Liver (tissue), 9 donors: ENCODE results near the gene CD1E. TPM values are rescaled to one million over a fixed set of nuclear protein-coding genes. Genes with fewer than 3 reads are reported as not detected.

Experiments used
- DNase-seq: peaks from one replicate; pipeline ENCODE4 v3.0.0-alpha.2; 2017; ENCODE audit warnings: low spot score
- H3K27ac ChIP-seq, 2 donors: one replicate each; pipeline ENCODE4 v1.7.0; 2013; ENCODE audit warnings: inconsistent platforms in 2 of 2, low read length in 2 of 2, control low read depth in 1 of 2, low read depth in 1 of 2, mild to moderate bottlenecking in 1 of 2
- H3K27me3 ChIP-seq, 4 donors: one replicate each; pipeline versions ENCODE4 v1.6.1 to v1.7.0; 2013; ENCODE audit warnings: low read length in 3 of 4, inconsistent platforms in 1 of 4, mild to moderate bottlenecking in 1 of 4, moderate library complexity in 1 of 4; ENCODE audit not compliant: control insufficient read depth in 4 of 4, insufficient read depth in 4 of 4
- H3K36me3 ChIP-seq, 4 donors: one replicate each; pipeline versions ENCODE4 v1.6.1 to v1.7.0; 2013; ENCODE audit warnings: low read length in 3 of 4, mild to moderate bottlenecking in 3 of 4, low read depth in 1 of 4, moderate library complexity in 1 of 4; ENCODE audit not compliant: control insufficient read depth in 4 of 4, insufficient read depth in 3 of 4
- H3K4me1 ChIP-seq, 4 donors: one replicate each; pipeline versions ENCODE4 v1.6.1 to v1.7.0; 2013; ENCODE audit warnings: low read length in 3 of 4, mild to moderate bottlenecking in 3 of 4, moderate library complexity in 1 of 4; ENCODE audit not compliant: control insufficient read depth in 4 of 4, insufficient read depth in 4 of 4
- H3K4me3 ChIP-seq, 3 donors: one replicate each; pipeline versions ENCODE4 v1.6.1 to v1.7.0; 2013; ENCODE audit warnings: low read length in 3 of 3, control low read depth in 1 of 3, low read depth in 1 of 3, mild to moderate bottlenecking in 1 of 3
- H3K9ac ChIP-seq, 2 donors: one replicate each; pipeline ENCODE4 v1.7.0; 2013; ENCODE audit warnings: low read length in 2 of 2, mild to moderate bottlenecking in 2 of 2, moderate library complexity in 2 of 2, control low read depth in 1 of 2, low read depth in 1 of 2
- H3K9me3 ChIP-seq, 4 donors: one replicate each; pipeline versions ENCODE4 v1.6.1 to v1.7.0; 2013; ENCODE audit warnings: low read length in 3 of 4; ENCODE audit not compliant: control insufficient read depth in 4 of 4
- EGR1 ChIP-seq, 2 donors: IDR thresholded peaks; 2 replicates each; pipeline ENCODE4 v1.6.1; 2016 to 2018; ENCODE audit warnings: antibody characterized with exemption in 2 of 2, low read depth in 2 of 2
- FOXA1 ChIP-seq: IDR thresholded peaks from 2 replicates; pipeline ENCODE4 v1.6.1; 2016; ENCODE audit warnings: antibody characterized with exemption
- GABPA ChIP-seq, 2 donors: IDR thresholded peaks in 1 of 2; conservative IDR thresholded peaks in 1 of 2; 2 replicates each; pipeline ENCODE4 v1.6.1; 2016; ENCODE audit warnings: antibody characterized with exemption in 2 of 2, mild to moderate bottlenecking in 1 of 2, moderate library complexity in 1 of 2
- HNF4A ChIP-seq, 2 donors: conservative IDR thresholded peaks; 2 replicates each; pipeline ENCODE4 v1.6.1; 2016; ENCODE audit warnings: antibody characterized with exemption in 2 of 2, mild to moderate bottlenecking in 2 of 2
- JUND ChIP-seq, 2 donors: IDR thresholded peaks; 2 replicates each; pipeline ENCODE4 v1.6.1; 2016; ENCODE audit warnings: antibody characterized with exemption in 2 of 2
- NR2F2 ChIP-seq: IDR thresholded peaks from 2 replicates; pipeline ENCODE4 v1.6.1; 2016; ENCODE audit warnings: antibody characterized with exemption
- RAD21 ChIP-seq, 2 donors: IDR thresholded peaks; 2 replicates each; pipeline ENCODE4 v1.6.1; 2016; ENCODE audit warnings: antibody characterized with exemption in 2 of 2, mild to moderate bottlenecking in 2 of 2
- RXRA ChIP-seq, 2 donors: IDR thresholded peaks; 2 replicates each; pipeline ENCODE4 v1.6.1; 2017 to 2018; ENCODE audit warnings: antibody characterized with exemption in 2 of 2, mild to moderate bottlenecking in 1 of 2
- SP1 ChIP-seq: IDR thresholded peaks from 2 replicates; pipeline ENCODE4 v1.6.1; 2018; ENCODE audit warnings: antibody characterized with exemption, mild to moderate bottlenecking
- TAF1 ChIP-seq: conservative IDR thresholded peaks from 2 replicates; pipeline ENCODE4 v1.6.1; 2016; ENCODE audit warnings: antibody characterized with exemption, mild to moderate bottlenecking
- YY1 ChIP-seq: IDR thresholded peaks from 2 replicates; pipeline ENCODE4 v1.6.1; 2016; ENCODE audit warnings: antibody characterized with exemption, mild to moderate bottlenecking
- WGBS: extraction: QIAGEN DNeasy Blood & Tissue Kit; methylation state at CpG from one replicate; pipeline ENCODE4 v1.1.7; 2013; 5-methylcytosine and 5-hydroxymethylcytosine counted together
- polyA plus RNA-seq, 2 donors: library from polyadenylated mRNA; stranded (reverse) in 1 of 2; unstranded in 1 of 2; fragments of 200-250 nt in 1 of 2; fragments of >200 nt in 1 of 2; fragmentation: Nextera tagmentation in 1 of 2; extraction: Ambion mirVana in 1 of 2; gene quantifications; one replicate each; pipeline versions ENCODE4 v1.2.1 to v1.2.3, GENCODE V29; 2013 to 2015
- total RNA-seq, 2 donors: library from RNA; depleted of rRNA; stranded (reverse); fragments of >200 nt; gene quantifications; one replicate each; pipeline ENCODE4 v1.2.3, GENCODE V29; 2014
- TF ChIP-seq, protein P1 (sequence below): IDR thresholded peaks from 2 replicates; pipeline ENCODE4 v1.6.1; 2016; ENCODE audit warnings: antibody characterized with exemption
- TF ChIP-seq, protein P2 (sequence below): IDR thresholded peaks from 2 replicates; pipeline ENCODE4 v1.6.1; 2016; ENCODE audit warnings: antibody characterized with exemption, mild to moderate bottlenecking
- TF ChIP-seq, protein P3 (sequence below): IDR thresholded peaks from 2 replicates; pipeline ENCODE4 v1.6.1; 2016; ENCODE audit warnings: antibody characterized with exemption
- TF ChIP-seq, protein P4 (sequence below): IDR thresholded peaks from 2 replicates; pipeline ENCODE4 v1.6.1; 2016; ENCODE audit warnings: antibody characterized with exemption
- donor health status: healthy.
- donor health status: healthy.
- donor health status: healthy.
- donor health status: healthy.
- donor health status: healthy.

CD1E gene
- total and polyA plus RNA-seq, 4 donors: 0.09 to 0.56 (median 0.25) TPM; not detected in 1

DNA sequence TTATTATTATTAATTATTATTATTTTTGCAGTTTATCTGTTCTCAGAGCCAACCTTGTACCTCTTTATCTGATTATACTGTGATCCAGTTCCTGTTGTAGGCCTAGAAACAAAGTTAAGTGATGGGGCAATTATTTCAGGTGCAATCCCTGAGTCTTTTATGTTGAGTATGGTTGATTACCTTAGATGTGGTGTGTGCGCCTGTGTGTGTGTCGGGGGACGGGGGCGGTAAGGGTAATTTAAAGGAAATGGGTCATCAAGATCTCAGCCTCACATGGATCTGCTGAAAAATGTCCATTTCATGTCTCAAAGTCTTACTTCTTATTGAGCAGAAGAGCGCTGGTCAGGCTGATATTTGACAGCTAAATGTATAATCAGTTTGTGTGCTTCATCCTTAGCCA lies 53.4 kb downstream of the CD1E start:
- peaks cover 0 to 4% (median 0%) of the 10 kb centered on the region in 4 donors for H3K27me3 ChIP-seq
- no peaks in the 10 kb centered on the region for H3K36me3 ChIP-seq
- no peaks in the 10 kb centered on the region for H3K9me3 ChIP-seq
- no peak overlapping the region for H3K27ac ChIP-seq
- no peak for DNase-seq
- H3K4me1 ChIP-seq: no peaks in the 10 kb centered on the region
- TF ChIP-seq TAF1: no peak
- TF ChIP-seq RAD21 (IDR thresholded peaks at IDR 0.05): no peak
- no peak for TF ChIP-seq YY1
- TF ChIP-seq GABPA (IDR thresholded peaks at IDR 0.05 in 1 of 2, conservative IDR thresholded peaks at IDR 0.05 in 1 of 2): no peak
- TF ChIP-seq HNF4A (conservative IDR thresholded peaks at IDR 0.05): no peak
- TF ChIP-seq, protein P1, sequence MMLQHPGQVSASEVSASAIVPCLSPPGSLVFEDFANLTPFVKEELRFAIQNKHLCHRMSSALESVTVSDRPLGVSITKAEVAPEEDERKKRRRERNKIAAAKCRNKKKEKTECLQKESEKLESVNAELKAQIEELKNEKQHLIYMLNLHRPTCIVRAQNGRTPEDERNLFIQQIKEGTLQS: no peak
- TF ChIP-seq NR2F2: no peak
- TF ChIP-seq RXRA (IDR thresholded peaks at IDR 0.05): no peak
- TF ChIP-seq, protein P2, sequence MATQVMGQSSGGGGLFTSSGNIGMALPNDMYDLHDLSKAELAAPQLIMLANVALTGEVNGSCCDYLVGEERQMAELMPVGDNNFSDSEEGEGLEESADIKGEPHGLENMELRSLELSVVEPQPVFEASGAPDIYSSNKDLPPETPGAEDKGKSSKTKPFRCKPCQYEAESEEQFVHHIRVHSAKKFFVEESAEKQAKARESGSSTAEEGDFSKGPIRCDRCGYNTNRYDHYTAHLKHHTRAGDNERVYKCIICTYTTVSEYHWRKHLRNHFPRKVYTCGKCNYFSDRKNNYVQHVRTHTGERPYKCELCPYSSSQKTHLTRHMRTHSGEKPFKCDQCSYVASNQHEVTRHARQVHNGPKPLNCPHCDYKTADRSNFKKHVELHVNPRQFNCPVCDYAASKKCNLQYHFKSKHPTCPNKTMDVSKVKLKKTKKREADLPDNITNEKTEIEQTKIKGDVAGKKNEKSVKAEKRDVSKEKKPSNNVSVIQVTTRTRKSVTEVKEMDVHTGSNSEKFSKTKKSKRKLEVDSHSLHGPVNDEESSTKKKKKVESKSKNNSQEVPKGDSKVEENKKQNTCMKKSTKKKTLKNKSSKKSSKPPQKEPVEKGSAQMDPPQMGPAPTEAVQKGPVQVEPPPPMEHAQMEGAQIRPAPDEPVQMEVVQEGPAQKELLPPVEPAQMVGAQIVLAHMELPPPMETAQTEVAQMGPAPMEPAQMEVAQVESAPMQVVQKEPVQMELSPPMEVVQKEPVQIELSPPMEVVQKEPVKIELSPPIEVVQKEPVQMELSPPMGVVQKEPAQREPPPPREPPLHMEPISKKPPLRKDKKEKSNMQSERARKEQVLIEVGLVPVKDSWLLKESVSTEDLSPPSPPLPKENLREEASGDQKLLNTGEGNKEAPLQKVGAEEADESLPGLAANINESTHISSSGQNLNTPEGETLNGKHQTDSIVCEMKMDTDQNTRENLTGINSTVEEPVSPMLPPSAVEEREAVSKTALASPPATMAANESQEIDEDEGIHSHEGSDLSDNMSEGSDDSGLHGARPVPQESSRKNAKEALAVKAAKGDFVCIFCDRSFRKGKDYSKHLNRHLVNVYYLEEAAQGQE: no peak
- TF ChIP-seq, protein P3, sequence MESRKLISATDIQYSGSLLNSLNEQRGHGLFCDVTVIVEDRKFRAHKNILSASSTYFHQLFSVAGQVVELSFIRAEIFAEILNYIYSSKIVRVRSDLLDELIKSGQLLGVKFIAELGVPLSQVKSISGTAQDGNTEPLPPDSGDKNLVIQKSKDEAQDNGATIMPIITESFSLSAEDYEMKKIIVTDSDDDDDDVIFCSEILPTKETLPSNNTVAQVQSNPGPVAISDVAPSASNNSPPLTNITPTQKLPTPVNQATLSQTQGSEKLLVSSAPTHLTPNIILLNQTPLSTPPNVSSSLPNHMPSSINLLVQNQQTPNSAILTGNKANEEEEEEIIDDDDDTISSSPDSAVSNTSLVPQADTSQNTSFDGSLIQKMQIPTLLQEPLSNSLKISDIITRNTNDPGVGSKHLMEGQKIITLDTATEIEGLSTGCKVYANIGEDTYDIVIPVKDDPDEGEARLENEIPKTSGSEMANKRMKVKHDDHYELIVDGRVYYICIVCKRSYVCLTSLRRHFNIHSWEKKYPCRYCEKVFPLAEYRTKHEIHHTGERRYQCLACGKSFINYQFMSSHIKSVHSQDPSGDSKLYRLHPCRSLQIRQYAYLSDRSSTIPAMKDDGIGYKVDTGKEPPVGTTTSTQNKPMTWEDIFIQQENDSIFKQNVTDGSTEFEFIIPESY: no peak
- no peak for TF ChIP-seq SP1
- TF ChIP-seq EGR1 (IDR thresholded peaks at IDR 0.05; ENCODE audit: low read depth in 2 of 2): no peak
- TF ChIP-seq FOXA1: no peak
- TF ChIP-seq, protein P4, sequence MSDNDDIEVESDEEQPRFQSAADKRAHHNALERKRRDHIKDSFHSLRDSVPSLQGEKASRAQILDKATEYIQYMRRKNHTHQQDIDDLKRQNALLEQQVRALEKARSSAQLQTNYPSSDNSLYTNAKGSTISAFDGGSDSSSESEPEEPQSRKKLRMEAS: no peak
- TF ChIP-seq JUND (IDR thresholded peaks at IDR 0.05): no peak
- WGBS: 83% methylated on average over 5 of the region's 5 CpGs
- H3K9ac ChIP-seq: no peak overlapping the region
- H3K4me3 ChIP-seq: no peak overlapping the region

Other genes starting within 250 kb of the CD1E start
- gene CD1D, start 173.0 kb upstream of the CD1E start, total RNA-seq: 1 to 10 TPM; 1.1 to 8.4 TPM
- gene CD1D, start 173.0 kb upstream of the CD1E start, polyA plus RNA-seq: 1 to 10 TPM; 1.7 to 6.3 TPM
- gene CD1A, start 99.5 kb upstream of the CD1E start, total RNA-seq: under 1 TPM in 1 of 2 donors, not detected in 1; 0.09 TPM
- gene CD1A, start 99.5 kb upstream of the CD1E start, polyA plus RNA-seq: under 1 TPM in 1 of 2 donors, not detected in 1; 0.02 TPM
- under 1 TPM; 0.33 to 0.89 TPM for gene CD1C, start 64.0 kb upstream of the CD1E start, total RNA-seq
- gene CD1C, start 64.0 kb upstream of the CD1E start, polyA plus RNA-seq: under 1 TPM; 0.24 TPM
- gene CD1B, start 22.4 kb upstream of the CD1E start, total RNA-seq: under 1 TPM in 1 of 2 donors, not detected in 1; 0.19 TPM
- gene CD1B, start 22.4 kb upstream of the CD1E start, polyA plus RNA-seq: not detected
- not detected for gene OR10T2, start 45.6 kb downstream of the CD1E start, total RNA-seq
- gene OR10T2, start 45.6 kb downstream of the CD1E start, polyA plus RNA-seq: not detected
- gene OR10K2, start 72.3 kb downstream of the CD1E start, total RNA-seq: not detected
- gene OR10K2, start 72.3 kb downstream of the CD1E start, polyA plus RNA-seq: not detected
- gene OR10K1, start 107.9 kb downstream of the CD1E start, total RNA-seq: not detected
- not detected for gene OR10K1, start 107.9 kb downstream of the CD1E start, polyA plus RNA-seq
- not detected for gene OR10R2, start 118.3 kb downstream of the CD1E start, total RNA-seq
- not detected for gene OR10R2, start 118.3 kb downstream of the CD1E start, polyA plus RNA-seq
- gene OR6Y1, start 200.5 kb downstream of the CD1E start, total RNA-seq: not detected
- not detected for gene OR6Y1, start 200.5 kb downstream of the CD1E start, polyA plus RNA-seq
- not detected for gene OR6P1, start 216.7 kb downstream of the CD1E start, total RNA-seq
- gene OR6P1, start 216.7 kb downstream of the CD1E start, polyA plus RNA-seq: not detected
- gene OR10X1, start 226.0 kb downstream of the CD1E start, total RNA-seq: not detected
- not detected for gene OR10X1, start 226.0 kb downstream of the CD1E start, polyA plus RNA-seq